AG09309 (cell line): ENCODE measurements around the gene LRTM2.

ENCODE experiments used
- DNase-seq: peaks from one replicate; pipeline ENCODE4 v3.0.0-alpha.2; 2010; ENCODE audit warnings: low read depth
- H3K4me3 ChIP-seq: 2 replicates; pipeline ENCODE4 v1.5.1; 2011; ENCODE audit warnings: mild to moderate bottlenecking, low read depth, low read length, moderate library complexity; ENCODE audit not compliant: control insufficient read depth
- TF ChIP-seq, protein P1 (sequence below): IDR thresholded peaks from 2 replicates; pipeline ENCODE4 v1.5.1; 2011; ENCODE audit warnings: mild to moderate bottlenecking, low read depth, low read length, inconsistent platforms; ENCODE audit not compliant: insufficient read depth, control insufficient read depth; ENCODE audit errors: missing control alignments

LRTM2 gene

DNA sequence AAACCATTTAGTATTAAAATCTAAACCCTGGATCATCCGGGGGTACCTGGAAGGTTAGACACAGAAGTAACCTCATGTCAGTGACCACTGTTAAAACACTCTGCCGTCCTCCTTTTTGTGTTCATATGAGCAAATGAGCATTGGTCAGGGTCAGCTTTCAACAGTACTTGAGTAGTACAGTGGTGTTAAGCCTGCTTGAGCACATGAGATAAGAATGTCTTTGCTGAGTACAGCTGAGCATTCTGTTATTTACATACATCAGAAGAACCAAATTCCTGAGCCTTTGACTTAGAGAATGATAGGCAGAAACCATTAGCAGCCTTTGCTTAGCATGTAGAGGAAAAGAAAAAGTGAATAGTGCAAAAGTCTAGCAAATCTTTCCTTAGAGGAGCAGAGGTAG, 38.6 kb upstream of the LRTM2 start:
- TF ChIP-seq, protein P1, sequence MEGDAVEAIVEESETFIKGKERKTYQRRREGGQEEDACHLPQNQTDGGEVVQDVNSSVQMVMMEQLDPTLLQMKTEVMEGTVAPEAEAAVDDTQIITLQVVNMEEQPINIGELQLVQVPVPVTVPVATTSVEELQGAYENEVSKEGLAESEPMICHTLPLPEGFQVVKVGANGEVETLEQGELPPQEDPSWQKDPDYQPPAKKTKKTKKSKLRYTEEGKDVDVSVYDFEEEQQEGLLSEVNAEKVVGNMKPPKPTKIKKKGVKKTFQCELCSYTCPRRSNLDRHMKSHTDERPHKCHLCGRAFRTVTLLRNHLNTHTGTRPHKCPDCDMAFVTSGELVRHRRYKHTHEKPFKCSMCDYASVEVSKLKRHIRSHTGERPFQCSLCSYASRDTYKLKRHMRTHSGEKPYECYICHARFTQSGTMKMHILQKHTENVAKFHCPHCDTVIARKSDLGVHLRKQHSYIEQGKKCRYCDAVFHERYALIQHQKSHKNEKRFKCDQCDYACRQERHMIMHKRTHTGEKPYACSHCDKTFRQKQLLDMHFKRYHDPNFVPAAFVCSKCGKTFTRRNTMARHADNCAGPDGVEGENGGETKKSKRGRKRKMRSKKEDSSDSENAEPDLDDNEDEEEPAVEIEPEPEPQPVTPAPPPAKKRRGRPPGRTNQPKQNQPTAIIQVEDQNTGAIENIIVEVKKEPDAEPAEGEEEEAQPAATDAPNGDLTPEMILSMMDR: no peak
- H3K4me3 ChIP-seq: no peak overlapping the region
- DNase-seq: no peak

DNA sequence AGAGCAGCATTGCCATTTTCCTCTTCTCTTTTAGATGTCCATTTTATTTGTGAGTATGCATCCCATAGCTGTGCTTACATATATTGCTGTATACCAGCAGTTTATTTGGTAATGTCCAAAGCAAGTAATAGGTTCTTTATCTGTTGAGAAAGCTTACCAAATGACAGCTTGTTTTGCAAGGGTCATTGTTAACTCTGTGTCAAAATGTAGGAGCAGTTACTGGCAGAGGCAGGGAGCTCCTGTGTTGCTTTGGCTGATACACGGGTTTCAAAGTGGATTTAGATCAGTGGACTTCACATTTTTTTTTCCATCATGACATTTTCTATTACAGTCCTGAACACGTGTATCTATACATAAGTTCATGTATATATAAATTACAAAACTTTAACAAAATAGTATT, 38.1 kb upstream of the LRTM2 start:
- DNase-seq: no peak
- no peak overlapping the region for H3K4me3 ChIP-seq
- TF ChIP-seq, protein P1: no peak

DNA sequence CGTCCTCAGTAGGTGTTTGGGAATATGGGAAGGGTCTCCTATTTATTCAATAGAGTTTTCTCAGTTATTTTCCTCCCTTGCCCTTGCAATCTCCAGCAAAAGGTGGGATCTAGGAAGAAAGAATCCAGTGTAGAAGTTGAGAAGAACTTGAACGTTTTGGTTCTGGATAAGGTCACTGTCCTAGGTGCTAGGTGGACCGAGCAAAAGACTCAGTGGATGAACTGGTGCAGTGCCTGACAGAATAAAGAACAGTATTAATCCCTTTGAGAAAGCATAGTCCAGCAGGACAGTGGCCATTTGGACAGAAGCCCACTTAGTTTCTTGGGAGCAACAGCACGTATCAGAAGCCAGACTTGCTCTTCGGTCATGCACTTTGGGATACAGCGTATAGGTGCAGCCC, 32.7 kb upstream of the LRTM2 start:
- TF ChIP-seq, protein P1: no peak
- H3K4me3 ChIP-seq: no peak overlapping the region
- no peak for DNase-seq

DNA sequence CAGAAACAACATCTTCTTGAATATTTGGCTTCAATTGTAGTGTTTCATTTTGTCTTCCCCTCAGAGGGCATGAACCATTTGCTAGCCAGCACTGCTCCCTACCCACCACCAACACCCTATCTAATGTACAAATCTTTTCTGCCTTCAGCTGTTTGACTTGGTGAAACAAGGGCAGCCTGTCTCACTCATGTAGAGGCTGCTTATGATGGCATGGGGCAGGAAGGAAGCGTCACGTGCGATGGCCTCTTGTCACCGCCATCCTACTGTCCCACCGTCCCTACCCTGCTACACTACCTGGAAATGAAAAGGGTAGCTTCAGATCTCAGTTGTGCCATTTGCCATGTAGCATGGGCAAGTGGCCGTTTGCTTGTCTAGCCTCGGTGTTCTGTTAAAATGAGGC, 29.9 kb upstream of the LRTM2 start:
- H3K4me3 ChIP-seq: no peak overlapping the region
- TF ChIP-seq, protein P1: no peak
- no peak for DNase-seq

DNA sequence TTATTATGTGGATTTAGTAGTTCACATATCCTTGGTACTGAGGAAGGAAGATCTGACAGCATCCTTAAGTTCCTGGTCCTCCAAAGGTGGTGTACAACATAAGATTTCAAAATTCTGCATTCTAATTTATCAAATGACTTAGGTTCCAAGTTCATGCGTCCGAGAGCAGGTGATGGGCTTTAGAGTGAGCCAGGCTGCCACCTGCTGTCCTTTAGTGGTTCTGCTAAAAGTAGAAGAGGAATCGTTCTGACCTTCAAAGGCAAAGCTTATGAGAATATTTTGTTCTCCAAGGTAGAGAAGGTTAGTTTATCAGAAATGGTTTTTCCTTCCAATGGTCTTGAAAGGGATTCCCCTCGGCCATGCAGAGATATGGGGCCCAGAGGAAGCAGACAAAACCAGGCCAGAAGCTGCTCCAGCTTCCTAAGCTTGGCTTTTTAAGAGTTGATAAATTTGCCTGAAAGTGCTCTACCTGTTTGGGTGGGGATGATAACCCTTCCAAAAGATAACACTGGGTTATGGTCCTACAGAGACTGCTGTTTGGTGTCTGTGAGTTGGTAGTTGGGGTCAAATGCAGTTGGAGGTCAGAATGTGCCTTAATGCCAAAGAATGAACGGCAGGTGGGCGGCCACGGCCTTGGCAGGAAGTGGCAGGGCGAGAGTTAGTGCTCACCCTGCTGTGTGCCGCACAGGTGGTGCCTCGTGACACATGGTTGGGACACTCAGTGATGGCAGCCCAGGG, 29.1 kb upstream of the LRTM2 start:
- no peak for DNase-seq
- TF ChIP-seq, protein P1: peak; percentile 82
- no peak overlapping the region for H3K4me3 ChIP-seq

DNA sequence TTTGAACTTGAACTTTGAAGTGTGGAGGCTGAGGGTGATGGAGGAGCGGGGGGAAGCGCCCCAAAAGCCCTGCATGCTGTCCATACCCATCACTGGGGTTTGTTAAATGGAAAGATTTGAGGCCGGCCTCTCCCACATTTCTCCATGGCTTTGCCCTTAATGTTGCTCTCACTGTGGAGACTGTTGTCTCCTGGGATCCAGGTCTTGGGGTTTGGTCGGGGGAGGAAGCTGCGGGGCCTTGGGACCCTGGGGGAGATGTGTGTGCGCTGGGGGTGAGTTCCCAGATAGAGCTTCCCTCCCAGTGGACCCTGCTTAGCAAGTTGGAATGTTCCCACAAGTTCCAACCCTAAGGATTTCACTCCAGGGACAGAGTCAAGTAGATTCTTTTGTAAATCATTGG, 28.0 kb upstream of the LRTM2 start:
- TF ChIP-seq, protein P1: no peak
- H3K4me3 ChIP-seq: no peak overlapping the region

More for the DNA sequence above, 28.0 kb upstream of the LRTM2 start:
- DNase-seq: no peak
